GM06990 (cell line): ENCODE data around the gene SHROOM2.
"Not testable (repeated sequence)": the region's sequence is repeated elsewhere in the genome, so short reads cannot be mapped to it uniquely, and the experiment has no call there.

Source experiments
- DNase-seq: peaks from one replicate; pipeline ENCODE4 v3.0.0-alpha.2; 2011; ENCODE audit not compliant: insufficient read length; ENCODE audit errors: extremely low read depth
- H3K27me3 ChIP-seq: replicated peaks from 2 replicates; pipeline ENCODE4 v1.6.0; 2011; ENCODE audit warnings: low read length; ENCODE audit not compliant: control insufficient read depth, insufficient read depth
- H3K36me3 ChIP-seq: 2 replicates; pipeline ENCODE4 v1.5.1; 2011; ENCODE audit warnings: low read length; ENCODE audit not compliant: control insufficient read depth, insufficient read depth
- H3K4me3 ChIP-seq: replicated peaks from 2 replicates; pipeline ENCODE4 v1.5.1; 2011; ENCODE audit warnings: low read depth, mild to moderate bottlenecking, control low read depth, low read length
- TF ChIP-seq, protein P1 (sequence below): IDR thresholded peaks from 2 replicates; pipeline ENCODE4 v1.5.1; 2011; ENCODE audit warnings: low read length, control low read depth, mild to moderate bottlenecking, inconsistent platforms; ENCODE audit not compliant: insufficient read depth, poor library complexity, severe bottlenecking

The SHROOM2 gene

DNA sequence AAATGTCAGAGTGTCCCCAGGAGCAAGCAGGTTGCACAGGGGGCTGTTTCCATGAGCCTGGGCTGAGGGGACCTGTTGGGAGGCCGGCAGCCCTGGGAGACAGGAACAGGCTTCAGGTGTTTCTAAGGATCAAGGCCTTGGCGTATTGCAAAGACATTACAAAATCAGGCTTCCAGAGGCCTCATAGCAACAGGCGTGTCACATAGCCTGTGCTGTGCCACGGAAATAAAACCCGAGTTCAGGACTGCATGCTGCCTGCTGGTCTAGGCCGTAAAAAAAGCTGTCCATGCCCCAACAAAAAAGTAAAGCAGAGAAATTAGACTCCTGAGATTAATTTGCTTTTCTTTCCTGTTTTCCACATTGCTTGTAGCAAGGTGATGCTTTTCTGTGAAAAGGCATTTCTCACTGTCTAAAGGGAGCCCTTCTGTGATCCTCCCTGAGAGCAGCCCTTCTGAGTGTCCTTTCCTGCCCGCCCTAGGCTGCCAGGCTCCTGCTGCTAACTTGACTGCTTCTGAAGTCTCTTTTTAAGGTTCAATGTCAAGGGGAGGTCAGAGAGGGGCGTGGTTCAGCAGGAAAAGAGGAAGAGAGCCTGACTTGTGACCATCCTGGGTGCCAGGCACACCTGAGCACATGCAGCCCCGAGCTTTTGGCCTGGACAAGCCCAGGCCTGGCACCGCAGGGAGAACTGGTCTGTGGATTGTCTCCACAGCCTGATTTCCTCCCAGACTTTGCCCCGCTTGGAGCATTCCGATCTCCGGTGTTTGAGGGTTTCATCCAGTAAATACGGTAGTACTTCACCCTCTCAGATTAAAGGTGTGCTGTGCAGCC is 21.3 kb downstream of the SHROOM2 start:
- H3K27me3 ChIP-seq: no peaks in the 10 kb centered on the region
- TF ChIP-seq, protein P1, sequence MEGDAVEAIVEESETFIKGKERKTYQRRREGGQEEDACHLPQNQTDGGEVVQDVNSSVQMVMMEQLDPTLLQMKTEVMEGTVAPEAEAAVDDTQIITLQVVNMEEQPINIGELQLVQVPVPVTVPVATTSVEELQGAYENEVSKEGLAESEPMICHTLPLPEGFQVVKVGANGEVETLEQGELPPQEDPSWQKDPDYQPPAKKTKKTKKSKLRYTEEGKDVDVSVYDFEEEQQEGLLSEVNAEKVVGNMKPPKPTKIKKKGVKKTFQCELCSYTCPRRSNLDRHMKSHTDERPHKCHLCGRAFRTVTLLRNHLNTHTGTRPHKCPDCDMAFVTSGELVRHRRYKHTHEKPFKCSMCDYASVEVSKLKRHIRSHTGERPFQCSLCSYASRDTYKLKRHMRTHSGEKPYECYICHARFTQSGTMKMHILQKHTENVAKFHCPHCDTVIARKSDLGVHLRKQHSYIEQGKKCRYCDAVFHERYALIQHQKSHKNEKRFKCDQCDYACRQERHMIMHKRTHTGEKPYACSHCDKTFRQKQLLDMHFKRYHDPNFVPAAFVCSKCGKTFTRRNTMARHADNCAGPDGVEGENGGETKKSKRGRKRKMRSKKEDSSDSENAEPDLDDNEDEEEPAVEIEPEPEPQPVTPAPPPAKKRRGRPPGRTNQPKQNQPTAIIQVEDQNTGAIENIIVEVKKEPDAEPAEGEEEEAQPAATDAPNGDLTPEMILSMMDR: no peak
- no peaks in the 10 kb centered on the region for H3K36me3 ChIP-seq
- H3K4me3 ChIP-seq: no peak overlapping the region
- DNase-seq: no peak

DNA sequence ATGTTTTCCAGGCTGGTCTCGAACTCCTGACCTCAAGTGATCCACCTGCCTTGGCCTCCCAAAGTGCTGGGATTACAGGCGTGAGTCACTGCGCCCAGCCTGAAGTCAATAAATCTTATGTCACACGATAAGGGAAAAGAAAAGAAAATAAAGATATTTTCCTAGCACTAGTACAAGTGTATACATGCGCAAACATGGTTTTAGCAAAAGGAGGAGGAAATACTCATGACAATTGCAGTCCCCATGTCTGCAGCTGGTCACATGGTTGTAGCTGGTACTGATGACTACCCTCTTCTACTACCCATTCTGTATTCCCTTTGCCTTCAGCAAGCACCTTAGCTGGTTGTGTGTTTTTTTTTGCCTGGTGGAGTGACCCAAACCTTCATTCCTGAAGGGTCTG is 23.6 kb downstream of the SHROOM2 start:
- DNase-seq, H3K27me3 ChIP-seq, H3K36me3 ChIP-seq, H3K4me3 ChIP-seq: not testable (repeated sequence)

DNA sequence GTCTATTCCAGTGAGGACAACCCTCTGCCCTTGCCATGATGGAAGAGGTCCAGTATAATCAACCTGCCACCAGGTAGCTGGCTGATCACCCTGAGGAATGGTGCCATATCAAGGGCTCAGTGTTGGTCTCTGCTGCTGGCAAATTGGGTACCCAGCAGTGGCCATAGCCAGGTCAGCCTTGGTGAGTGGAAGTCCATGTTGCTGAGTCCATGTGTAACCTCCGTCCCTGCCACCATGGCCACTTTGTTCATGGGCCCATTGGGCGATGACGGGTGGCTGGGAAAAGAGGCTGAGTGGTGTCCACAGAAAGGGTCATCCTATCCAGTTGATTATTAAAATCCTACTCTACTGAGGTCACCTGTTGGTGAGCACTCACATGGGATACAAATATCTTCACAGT is 24.9 kb downstream of the SHROOM2 start:
- not testable (repeated sequence) for H3K27me3 ChIP-seq, DNase-seq, H3K36me3 ChIP-seq, H3K4me3 ChIP-seq

DNA sequence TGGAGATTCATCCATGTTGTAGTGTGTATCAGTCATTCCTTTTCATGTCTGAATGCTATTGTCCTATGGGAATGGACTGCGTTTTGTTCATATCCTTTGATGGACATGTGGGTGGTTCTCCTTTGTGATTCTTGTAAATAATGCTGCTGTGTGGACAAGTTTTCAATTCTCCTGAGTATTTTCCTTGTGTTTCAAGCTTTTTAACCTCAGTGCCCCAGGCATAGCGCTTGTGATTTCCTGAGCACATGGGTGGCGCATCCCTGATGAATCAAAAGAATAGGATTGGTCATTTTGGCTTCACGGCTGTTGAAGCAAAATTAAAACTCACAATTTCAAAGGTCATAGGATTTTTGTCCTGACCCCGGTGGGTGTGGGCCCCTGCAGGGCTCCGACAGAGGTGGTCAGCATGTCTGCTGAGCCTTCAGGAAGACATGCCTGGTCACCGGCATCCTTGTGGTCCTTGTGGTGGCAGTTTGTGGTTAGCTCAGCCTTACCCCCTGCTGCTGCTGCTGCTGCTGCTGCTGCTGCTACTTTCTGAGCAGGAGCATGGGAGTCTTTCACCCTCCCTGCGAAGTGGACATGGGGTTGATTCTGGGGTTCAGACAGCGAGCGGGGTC is 30.0 kb downstream of the SHROOM2 start:
- Histone ChIP-seq H3K36me3 (no peaks in the 10 kb centered on the region), H3K4me3 (no peak overlapping the region), H3K27me3 (no peaks in the 10 kb centered on the region)
- TF ChIP-seq, protein P1: no peak
- no peak for DNase-seq

DNA sequence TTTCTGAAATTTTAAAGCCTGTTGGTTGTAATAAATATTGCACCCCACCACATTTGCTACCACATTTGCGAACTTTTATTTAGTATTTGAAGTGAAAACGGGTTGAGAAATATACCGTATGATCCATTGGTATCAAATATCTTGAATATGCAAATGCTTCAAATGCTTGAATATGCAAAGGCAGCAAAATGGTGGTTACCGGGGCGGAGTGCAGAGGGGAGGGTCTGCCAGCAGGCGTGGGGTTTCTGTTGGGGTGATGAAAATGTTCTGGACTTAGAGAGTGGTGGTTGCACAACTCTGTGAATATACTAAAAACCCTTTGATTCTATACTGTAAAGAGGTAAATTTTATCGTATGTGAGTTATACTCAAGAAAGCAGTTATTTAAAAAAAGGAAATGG is 35.3 kb downstream of the SHROOM2 start:
- Histone ChIP-seq H3K4me3 (no peak overlapping the region), H3K36me3 (no peaks in the 10 kb centered on the region), H3K27me3 (no peaks in the 10 kb centered on the region; the same call in 1 of the 2 replicates)
- DNase-seq: no peak
- TF ChIP-seq, protein P1: no peak

DNA sequence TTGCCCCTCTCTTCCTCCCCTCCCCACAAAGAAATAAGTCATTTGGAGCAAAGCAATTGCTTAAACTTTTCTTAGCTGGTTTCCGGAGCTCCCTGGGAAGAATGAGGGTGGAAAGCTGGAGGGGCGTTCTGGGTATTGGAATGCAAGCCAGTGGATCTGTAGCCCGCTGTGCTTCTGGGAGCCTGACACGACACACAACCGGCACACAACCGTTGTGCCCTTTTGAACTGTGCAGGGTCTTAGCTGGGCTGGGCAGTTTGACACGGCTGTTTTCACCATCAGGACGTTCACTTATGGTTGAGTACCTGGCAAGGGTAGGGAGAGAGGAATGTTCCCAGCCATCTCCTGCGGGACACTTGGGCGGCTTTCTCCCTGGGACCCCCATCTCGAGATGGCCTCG is 38.3 kb downstream of the SHROOM2 start:
- TF ChIP-seq, protein P1: no peak
- Histone ChIP-seq H3K36me3 (no peaks in the 10 kb centered on the region), H3K4me3 (no peak overlapping the region), H3K27me3 (no peaks in the 10 kb centered on the region; the same call in 1 of the 2 replicates)
- no peak for DNase-seq
